GM12864 (cell line): ENCODE data around the gene CFAP299.

Experiments used
- DNase-seq: peaks from one replicate; pipeline ENCODE4 v3.0.0-alpha.2; 2011; ENCODE audit warnings: low read depth
- H3K4me3 ChIP-seq: 2 replicates; pipeline ENCODE4 v1.5.1; 2011; ENCODE audit warnings: mild to moderate bottlenecking, low read depth, low read length, control low read depth
- TF ChIP-seq, protein P1 (sequence below): IDR thresholded peaks from 2 replicates; pipeline ENCODE4 v1.5.1; 2011; ENCODE audit warnings: low read depth, mild to moderate bottlenecking, moderate library complexity, low read length, control low read depth, inconsistent platforms; ENCODE audit errors: missing control alignments

The CFAP299 gene

DNA sequence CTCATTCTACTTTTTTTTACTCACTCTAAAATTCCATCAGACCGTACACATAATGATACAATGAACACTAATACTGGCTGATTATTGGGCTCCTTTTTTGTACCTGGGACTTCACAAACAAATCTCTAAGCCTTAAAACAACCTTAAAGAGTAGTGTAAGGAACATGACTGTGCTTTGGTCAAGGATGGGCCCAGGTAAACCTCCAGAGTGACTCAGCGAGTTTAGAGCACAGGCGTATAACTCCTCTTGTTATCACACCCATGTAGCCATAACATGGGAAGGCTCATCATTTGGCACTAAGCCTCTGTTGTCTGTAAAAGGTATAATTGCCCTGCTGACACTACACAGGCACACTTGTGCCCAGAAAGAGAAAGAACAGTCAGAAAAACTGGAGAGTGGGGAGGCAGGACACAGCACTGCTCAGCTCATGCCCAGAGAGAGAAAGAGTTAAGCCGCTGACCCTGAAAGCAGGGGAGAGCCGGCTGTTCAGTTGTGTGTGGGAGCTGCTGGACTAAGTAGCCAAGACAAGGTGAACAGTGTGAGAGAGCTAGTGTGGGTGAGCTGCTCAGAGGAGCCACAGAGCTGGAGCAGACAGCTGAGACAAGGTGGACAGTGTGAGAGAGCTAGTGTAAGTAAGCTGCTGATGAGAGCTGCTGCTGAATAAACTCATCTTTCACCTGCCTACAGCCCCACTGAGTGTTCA lies 375.4 kb downstream of the CFAP299 start:
- H3K4me3 ChIP-seq: no peak overlapping the region
- DNase-seq: no peak
- TF ChIP-seq, protein P1, sequence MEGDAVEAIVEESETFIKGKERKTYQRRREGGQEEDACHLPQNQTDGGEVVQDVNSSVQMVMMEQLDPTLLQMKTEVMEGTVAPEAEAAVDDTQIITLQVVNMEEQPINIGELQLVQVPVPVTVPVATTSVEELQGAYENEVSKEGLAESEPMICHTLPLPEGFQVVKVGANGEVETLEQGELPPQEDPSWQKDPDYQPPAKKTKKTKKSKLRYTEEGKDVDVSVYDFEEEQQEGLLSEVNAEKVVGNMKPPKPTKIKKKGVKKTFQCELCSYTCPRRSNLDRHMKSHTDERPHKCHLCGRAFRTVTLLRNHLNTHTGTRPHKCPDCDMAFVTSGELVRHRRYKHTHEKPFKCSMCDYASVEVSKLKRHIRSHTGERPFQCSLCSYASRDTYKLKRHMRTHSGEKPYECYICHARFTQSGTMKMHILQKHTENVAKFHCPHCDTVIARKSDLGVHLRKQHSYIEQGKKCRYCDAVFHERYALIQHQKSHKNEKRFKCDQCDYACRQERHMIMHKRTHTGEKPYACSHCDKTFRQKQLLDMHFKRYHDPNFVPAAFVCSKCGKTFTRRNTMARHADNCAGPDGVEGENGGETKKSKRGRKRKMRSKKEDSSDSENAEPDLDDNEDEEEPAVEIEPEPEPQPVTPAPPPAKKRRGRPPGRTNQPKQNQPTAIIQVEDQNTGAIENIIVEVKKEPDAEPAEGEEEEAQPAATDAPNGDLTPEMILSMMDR: no peak

DNA sequence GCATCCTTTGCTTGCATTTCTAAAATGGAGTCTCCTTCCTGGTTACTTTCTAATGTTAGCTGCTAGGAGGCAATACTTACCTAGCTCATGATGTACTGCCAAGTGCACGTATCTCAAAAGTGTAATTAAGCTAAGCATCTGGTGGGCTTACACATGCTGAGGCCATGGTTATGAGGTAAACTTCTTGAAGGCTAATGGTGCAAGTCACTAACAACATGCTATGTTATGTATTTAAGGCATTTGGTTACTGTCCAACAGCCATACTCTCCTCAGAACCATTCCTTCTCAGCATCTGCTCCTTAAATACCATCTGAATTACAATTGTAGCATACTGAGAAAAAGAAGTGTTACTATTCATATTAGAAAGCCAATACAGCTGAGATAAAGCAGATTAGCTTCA lies 376.4 kb downstream of the CFAP299 start:
- DNase-seq: no peak
- H3K4me3 ChIP-seq: no peak overlapping the region
- TF ChIP-seq, protein P1: no peak

DNA sequence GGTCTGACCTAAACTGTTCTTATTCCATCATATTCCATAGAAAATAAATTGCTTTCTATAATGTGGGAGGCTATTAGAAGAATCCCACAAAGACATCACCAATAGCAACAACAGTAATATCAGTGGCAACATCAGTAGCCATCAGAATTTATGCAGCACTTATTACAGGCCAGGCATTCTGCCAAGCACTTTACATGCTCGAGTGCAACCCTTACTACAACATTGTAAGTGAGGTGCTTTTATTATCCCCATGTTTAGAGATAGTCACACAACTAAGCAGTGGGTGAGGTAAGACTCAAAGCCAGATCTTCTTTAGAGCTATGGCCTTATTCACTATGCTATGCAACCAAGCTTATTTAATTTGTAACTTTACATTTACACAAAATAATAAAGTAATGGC lies 377.9 kb downstream of the CFAP299 start:
- no peak for DNase-seq
- H3K4me3 ChIP-seq: no peak overlapping the region
- TF ChIP-seq, protein P1: no peak

- no peak for DNase-seq
- H3K4me3 ChIP-seq: no peak overlapping the region
- TF ChIP-seq, protein P1: no peak
Measured at GRCh38 chr4:80717204-80717603, 381.7 kb downstream of the CFAP299 start.

DNA sequence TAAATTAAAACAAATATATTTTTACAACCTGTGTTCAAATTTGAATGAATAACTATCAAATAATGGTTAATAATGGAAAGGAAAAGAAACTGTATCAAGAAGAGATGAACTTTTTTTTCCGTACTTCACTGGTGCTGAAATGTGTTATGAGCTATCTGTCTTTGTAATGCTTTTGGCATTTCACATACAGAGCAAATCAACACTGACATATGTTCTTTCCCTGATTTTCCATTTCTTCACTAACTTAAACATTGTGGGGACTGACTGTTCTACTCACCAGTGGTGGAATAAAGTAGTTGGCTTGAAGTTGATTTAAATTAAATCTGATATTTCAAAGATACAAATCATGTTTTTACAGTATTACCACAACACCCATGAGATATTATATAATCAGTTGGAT lies 390.9 kb downstream of the CFAP299 start:
- H3K4me3 ChIP-seq: no peak overlapping the region
- no peak for DNase-seq
- TF ChIP-seq, protein P1: no peak

GRCh38 chr4:80730158-80730557 lies 394.6 kb downstream of the CFAP299 start:
- no peak overlapping the region for H3K4me3 ChIP-seq
- no peak for DNase-seq
- TF ChIP-seq, protein P1: no peak

DNA sequence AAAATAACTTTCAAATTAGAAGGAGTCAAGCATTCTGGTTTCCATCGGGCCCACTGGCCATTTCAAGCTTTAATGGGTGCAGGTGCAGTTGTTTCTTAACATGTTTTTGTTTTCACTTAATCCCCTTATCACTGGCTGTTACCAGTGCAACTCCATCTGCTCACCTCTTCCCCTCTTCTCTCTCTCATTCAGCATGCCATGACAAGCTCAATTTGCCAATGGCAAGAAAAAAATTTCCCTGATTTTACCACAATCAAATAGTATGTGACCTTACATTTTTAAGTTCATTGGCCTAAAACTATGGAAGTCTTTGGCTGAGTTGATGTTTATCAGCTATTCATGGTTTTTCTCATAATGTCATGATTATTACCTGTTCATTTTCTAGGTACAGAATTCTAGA lies 395.9 kb downstream of the CFAP299 start:
- TF ChIP-seq, protein P1: no peak
- no peak overlapping the region for H3K4me3 ChIP-seq
- no peak for DNase-seq
